Measurements from ENCODE around the gene TRIM58.

The TRIM58 gene

DNA sequence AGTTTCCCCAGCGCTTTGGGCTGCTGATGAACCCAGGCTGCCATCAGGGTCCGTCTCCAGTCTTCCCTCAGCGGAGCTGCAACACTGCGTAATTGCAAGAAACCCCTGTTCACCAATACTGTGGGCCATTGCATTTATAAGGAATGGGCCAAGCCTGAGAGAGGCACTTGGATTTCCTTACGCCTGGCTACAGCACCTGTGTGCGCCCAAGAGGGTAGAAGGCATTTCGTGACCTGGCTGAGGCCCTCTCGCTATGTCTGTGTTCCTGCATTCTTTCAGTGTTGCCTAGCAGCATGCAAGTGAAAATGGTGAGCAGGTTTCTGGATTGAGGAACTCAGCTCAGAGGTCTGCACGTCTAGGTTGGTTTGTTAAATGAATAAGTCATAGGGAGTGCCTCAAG is 26.4 kb downstream of the TRIM58 start:
- DNase-seq (ENCODE audit: low read depth, low spot score), result no peak
- WGBS (ENCODE audit: insufficient coverage, insufficient read length), result no CpG with 5 or more reads among the region's 9 CpGs
- Histone ChIP-seq H3K27me3 (ENCODE audit: control insufficient read depth, insufficient read depth, low read length) (no peaks in the 10 kb centered on the region), H3K36me3 (ENCODE audit: control insufficient read depth, insufficient read depth, low read length) (no peaks in the 10 kb centered on the region), H3K4me3 (ENCODE audit: low read length) (no peak overlapping the region), H3K4me1 (ENCODE audit: control insufficient read depth, insufficient read depth, low read length) (no peaks in the 10 kb centered on the region), H3K27ac (ENCODE audit: low read length) (no peak overlapping the region), H3K9me3 (ENCODE audit: control insufficient read depth, insufficient read depth, low read length) (no peaks in the 10 kb centered on the region)

DNA sequence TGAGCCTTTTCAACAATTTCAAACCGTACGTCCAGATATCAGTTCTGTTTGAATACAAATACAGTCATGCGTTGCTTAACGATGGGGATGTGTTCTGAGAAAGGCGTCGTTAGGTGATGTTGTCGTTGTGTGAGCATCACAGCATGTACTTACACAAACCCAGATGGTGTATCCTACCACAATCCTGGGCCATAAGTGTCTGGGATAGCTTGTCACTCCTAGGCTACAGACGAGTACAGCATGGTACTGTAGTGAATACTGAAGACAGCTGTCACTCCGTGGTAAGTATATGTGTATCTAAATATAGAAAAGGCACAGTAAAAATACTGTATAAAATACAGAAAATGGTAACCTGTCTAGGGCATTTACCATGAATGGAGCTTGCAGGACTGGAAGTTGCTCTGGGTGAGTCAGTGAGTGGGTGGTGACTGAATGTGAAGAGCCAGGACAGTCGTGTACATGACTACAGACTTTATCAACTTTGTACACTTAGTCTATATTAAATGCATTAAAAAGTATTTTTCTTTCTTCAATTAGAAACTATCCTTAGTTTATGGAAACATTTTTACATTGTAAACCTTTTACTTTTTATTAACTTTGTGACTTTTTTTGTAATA is 27.9 kb downstream of the TRIM58 start:
- no CpG with 5 or more reads among the region's 10 CpGs for WGBS (ENCODE audit: insufficient coverage, insufficient read length)
- Histone ChIP-seq H3K27me3 (ENCODE audit: control insufficient read depth, insufficient read depth, low read length) (no peaks in the 10 kb centered on the region), H3K27ac (ENCODE audit: low read length) (no peak overlapping the region), H3K9me3 (ENCODE audit: control insufficient read depth, insufficient read depth, low read length) (no peaks in the 10 kb centered on the region), H3K36me3 (ENCODE audit: control insufficient read depth, insufficient read depth, low read length) (no peaks in the 10 kb centered on the region), H3K4me3 (ENCODE audit: low read length) (no peak overlapping the region), H3K4me1 (ENCODE audit: control insufficient read depth, insufficient read depth, low read length) (no peaks in the 10 kb centered on the region)
- DNase-seq (ENCODE audit: low read depth, low spot score), result no peak

DNA sequence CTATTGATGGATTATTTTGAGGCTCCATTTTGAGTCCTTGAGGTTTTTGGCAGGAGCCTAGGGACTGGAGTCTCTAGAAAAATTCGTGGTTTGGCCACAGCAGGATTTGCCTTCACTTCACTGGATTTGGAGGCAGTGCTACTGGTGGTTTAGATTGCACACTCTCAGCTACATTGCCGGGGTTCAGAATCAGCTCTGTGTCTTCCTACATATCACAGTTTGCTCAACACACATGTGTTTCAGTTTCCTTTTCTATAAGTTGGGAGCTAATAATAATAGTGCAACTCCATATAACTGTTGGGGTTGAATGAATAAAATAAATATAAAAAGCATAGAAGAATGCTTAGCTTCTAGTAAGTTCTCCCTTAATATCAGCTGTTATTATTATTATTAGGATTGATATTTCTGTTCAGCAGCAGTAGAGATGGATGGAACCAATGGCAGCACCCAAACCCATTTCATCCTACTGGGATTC is 38.2 kb downstream of the TRIM58 start, which contains the start of gene OR2W3:
TSS of gene OR2W3 (plus strand) at position 425 of the 475 bp plus-strand sequence. CDS start at position 425, 0 bp downstream.
- H3K4me1 ChIP-seq (ENCODE audit: control insufficient read depth, insufficient read depth, low read length), result no peaks in the 10 kb centered on the region
- H3K27ac ChIP-seq (ENCODE audit: low read length), result no peak within 1 kb of the TSS
- no peaks in the 10 kb centered on the region for H3K36me3 ChIP-seq (ENCODE audit: control insufficient read depth, insufficient read depth, low read length)
- no peak for DNase-seq (ENCODE audit: low read depth, low spot score)
- no peaks in the 10 kb centered on the region for H3K9me3 ChIP-seq (ENCODE audit: control insufficient read depth, insufficient read depth, low read length)
- no CpG with 5 or more reads among the region's 2 CpGs for WGBS (ENCODE audit: insufficient coverage, insufficient read length)
- no peaks in the 10 kb centered on the region; the same call in 1 of the 2 replicates for H3K27me3 ChIP-seq (ENCODE audit: control insufficient read depth, insufficient read depth, low read length)
- no peak within 1 kb of the TSS for H3K4me3 ChIP-seq (ENCODE audit: low read length)

DNA sequence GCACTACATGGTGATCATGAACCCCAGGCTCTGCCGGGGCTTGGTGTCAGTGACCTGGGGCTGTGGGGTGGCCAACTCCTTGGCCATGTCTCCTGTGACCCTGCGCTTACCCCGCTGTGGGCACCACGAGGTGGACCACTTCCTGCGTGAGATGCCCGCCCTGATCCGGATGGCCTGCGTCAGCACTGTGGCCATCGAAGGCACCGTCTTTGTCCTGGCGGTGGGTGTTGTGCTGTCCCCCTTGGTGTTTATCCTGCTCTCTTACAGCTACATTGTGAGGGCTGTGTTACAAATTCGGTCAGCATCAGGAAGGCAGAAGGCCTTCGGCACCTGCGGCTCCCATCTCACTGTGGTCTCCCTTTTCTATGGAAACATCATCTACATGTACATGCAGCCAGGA is 39.0 kb downstream of the TRIM58 start:
- Histone ChIP-seq H3K4me3 (ENCODE audit: low read length) (no peak overlapping the region), H3K27me3 (ENCODE audit: control insufficient read depth, insufficient read depth, low read length) (no peaks in the 10 kb centered on the region; the same call in 1 of the 2 replicates), H3K4me1 (ENCODE audit: control insufficient read depth, insufficient read depth, low read length) (no peaks in the 10 kb centered on the region), H3K27ac (ENCODE audit: low read length) (no peak overlapping the region), H3K36me3 (ENCODE audit: control insufficient read depth, insufficient read depth, low read length) (no peaks in the 10 kb centered on the region), H3K9me3 (ENCODE audit: control insufficient read depth, insufficient read depth, low read length) (no peaks in the 10 kb centered on the region)
- no peak for DNase-seq (ENCODE audit: low read depth, low spot score)
- WGBS (ENCODE audit: insufficient coverage, insufficient read length), result no CpG with 5 or more reads among the region's 14 CpGs

DNA sequence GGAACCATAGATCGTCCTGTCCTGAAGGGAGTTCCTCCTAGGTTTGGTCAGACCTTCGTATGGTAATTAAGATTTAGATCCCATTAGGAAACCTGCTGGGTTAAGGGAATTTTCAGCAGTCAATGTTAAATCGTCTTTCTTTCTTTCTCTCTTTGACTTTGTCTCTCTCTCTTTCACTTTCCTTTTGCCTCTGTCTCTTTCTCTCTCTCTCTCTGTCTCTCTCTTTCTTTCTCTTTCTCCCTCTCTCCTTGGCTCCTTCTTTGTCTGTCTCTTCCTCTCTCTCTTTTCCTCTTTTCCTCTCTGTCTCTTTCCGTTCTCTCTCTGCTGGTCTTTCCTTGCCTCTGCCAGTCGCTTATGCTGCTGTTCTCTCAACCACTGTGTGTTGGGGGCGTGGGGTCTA is 47.1 kb downstream of the TRIM58 start:
- H3K4me1 ChIP-seq (ENCODE audit: control insufficient read depth, insufficient read depth, low read length), result no peaks in the 10 kb centered on the region
- no peaks in the 10 kb centered on the region for H3K36me3 ChIP-seq (ENCODE audit: control insufficient read depth, insufficient read depth, low read length)
- H3K27ac ChIP-seq (ENCODE audit: low read length), result no peak overlapping the region
- H3K4me3 ChIP-seq (ENCODE audit: low read length), result no peak overlapping the region
- no peaks in the 10 kb centered on the region for H3K27me3 ChIP-seq (ENCODE audit: control insufficient read depth, insufficient read depth, low read length)
- no peaks in the 10 kb centered on the region; the same call in 1 of the 2 replicates for H3K9me3 ChIP-seq (ENCODE audit: control insufficient read depth, insufficient read depth, low read length)
- no CpG with 5 or more reads among the region's 6 CpGs for WGBS (ENCODE audit: insufficient coverage, insufficient read length)
- DNase-seq (ENCODE audit: low read depth, low spot score), result no peak

DNA sequence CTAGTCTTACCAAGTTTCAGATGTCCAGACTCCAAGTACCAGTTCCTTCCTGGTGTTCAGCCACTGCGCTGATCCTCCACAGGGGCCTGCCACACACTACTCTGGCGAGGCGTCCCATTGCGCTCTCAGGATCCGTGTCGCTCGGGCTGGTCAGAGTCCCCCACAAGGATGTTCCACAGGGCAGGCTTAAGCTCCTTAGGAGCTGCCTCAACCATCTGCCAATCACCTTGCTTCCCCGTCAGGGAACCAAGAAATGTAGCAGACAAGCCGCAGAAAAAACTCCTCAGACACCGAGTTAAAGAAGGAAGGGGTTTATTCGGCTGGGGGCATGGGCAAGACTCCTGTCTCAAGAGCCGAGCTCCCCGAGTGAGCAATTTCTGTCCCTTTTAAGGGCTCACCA is 48.2 kb downstream of the TRIM58 start:
- Histone ChIP-seq H3K4me1 (ENCODE audit: control insufficient read depth, insufficient read depth, low read length) (no peaks in the 10 kb centered on the region), H3K27me3 (ENCODE audit: control insufficient read depth, insufficient read depth, low read length) (no peaks in the 10 kb centered on the region), H3K9me3 (ENCODE audit: control insufficient read depth, insufficient read depth, low read length) (no peaks in the 10 kb centered on the region; the same call in 1 of the 2 replicates), H3K4me3 (ENCODE audit: low read length) (no peak overlapping the region), H3K27ac (ENCODE audit: low read length) (no peak overlapping the region), H3K36me3 (ENCODE audit: control insufficient read depth, insufficient read depth, low read length) (no peaks in the 10 kb centered on the region)
- DNase-seq (ENCODE audit: low read depth, low spot score), result no peak
- no CpG with 5 or more reads among the region's 13 CpGs for WGBS (ENCODE audit: insufficient coverage, insufficient read length)

DNA sequence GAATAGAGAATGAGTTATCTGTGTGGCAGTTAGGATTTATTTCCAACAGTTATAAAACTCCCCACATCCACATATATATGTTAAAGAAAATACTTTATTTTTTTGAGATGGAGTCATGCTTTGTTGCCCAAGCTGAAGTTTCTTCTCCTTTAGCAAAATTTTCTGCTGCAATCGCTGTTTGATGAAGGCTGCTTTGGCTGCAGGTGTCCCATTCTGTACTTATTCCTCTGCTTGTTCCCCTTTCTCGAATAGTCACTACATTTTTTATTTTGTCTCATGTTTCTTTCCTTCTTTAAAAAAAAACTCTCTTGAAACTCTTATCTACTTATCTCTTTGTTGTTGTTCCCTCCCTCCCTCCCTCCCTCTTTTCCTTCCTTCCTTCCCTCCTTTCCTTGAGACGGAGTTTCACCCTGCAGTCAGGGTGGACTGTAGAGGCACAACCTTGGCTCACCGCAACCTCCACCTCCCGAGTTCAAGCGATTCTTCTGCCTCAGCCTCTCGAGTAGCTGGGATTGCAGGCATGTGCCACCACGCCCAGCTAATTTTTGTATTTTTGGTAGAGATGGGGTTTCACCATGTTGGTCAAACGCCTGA is 49.0 kb downstream of the TRIM58 start:
- H3K27ac ChIP-seq (ENCODE audit: low read length), result no peak overlapping the region
- no peak for DNase-seq (ENCODE audit: low read depth, low spot score)
- no peaks in the 10 kb centered on the region; the same call in 1 of the 2 replicates for H3K9me3 ChIP-seq (ENCODE audit: control insufficient read depth, insufficient read depth, low read length)
- H3K4me3 ChIP-seq (ENCODE audit: low read length), result no peak overlapping the region
- no peaks in the 10 kb centered on the region for H3K27me3 ChIP-seq (ENCODE audit: control insufficient read depth, insufficient read depth, low read length)
- WGBS (ENCODE audit: insufficient coverage, insufficient read length), result no CpG with 5 or more reads among the region's 9 CpGs
- no peaks in the 10 kb centered on the region for H3K36me3 ChIP-seq (ENCODE audit: control insufficient read depth, insufficient read depth, low read length)
- no peaks in the 10 kb centered on the region for H3K4me1 ChIP-seq (ENCODE audit: control insufficient read depth, insufficient read depth, low read length)

DNA sequence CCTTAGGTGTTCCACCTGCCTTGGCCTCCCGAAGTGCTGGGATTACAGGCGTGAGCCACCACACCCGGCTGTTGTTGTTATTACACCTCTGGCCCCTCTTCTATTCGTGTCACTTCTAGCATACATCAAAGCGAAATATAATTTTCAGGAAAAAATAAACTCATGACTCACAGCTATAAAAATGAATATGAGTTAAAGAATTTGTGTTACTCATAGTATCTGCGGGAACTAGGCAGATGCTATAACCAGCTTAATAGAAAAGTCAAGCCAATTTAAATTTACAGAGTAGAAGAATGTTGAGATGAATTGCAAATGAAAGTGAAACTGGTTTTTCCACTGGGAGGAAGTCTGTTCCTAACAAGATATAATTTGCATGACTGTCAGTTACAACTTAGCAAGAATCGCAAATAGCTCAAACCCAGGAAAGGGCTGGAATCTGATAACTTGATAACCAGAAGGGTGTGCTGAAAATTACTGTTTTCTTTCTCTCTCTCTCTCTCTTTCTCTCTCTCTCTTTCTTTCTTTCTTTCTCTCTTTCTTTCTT is 49.6 kb downstream of the TRIM58 start:
- Histone ChIP-seq H3K27me3 (ENCODE audit: control insufficient read depth, insufficient read depth, low read length) (no peaks in the 10 kb centered on the region), H3K4me1 (ENCODE audit: control insufficient read depth, insufficient read depth, low read length) (no peaks in the 10 kb centered on the region), H3K4me3 (ENCODE audit: low read length) (no peak overlapping the region), H3K36me3 (ENCODE audit: control insufficient read depth, insufficient read depth, low read length) (no peaks in the 10 kb centered on the region), H3K27ac (ENCODE audit: low read length) (no peak overlapping the region), H3K9me3 (ENCODE audit: control insufficient read depth, insufficient read depth, low read length) (no peaks in the 10 kb centered on the region; the same call in 1 of the 2 replicates)
- peak; percentile 35 for DNase-seq (ENCODE audit: low read depth, low spot score)
- WGBS (ENCODE audit: insufficient coverage, insufficient read length), result no CpG with 5 or more reads among the region's 7 CpGs

DNA sequence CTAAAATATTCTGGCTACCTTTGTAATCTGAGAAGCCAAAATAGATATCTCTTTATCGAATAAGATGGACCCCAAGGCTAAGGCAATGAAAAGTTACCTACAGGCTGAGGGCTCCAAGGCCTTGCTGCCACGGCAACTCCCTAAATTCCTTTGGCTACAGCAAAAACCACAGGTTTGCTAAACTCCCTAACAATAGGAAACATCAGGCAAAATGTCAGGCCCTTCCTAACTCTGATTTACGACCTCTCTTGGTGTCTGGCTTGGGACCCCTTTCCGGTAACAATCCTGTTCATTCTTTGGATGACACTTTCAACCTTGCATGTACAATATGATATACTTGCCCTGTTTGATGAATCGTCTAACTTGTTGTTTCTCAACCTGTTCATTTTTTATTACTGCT is 51.8 kb downstream of the TRIM58 start:
- Histone ChIP-seq H3K9me3 (ENCODE audit: control insufficient read depth, insufficient read depth, low read length) (no peaks in the 10 kb centered on the region; the same call in 1 of the 2 replicates), H3K4me1 (ENCODE audit: control insufficient read depth, insufficient read depth, low read length) (no peaks in the 10 kb centered on the region), H3K4me3 (ENCODE audit: low read length) (no peak overlapping the region), H3K36me3 (ENCODE audit: control insufficient read depth, insufficient read depth, low read length) (no peaks in the 10 kb centered on the region), H3K27me3 (ENCODE audit: control insufficient read depth, insufficient read depth, low read length) (no peaks in the 10 kb centered on the region), H3K27ac (ENCODE audit: low read length) (no peak overlapping the region)
- no CpG with 5 or more reads among the region's 5 CpGs for WGBS (ENCODE audit: insufficient coverage, insufficient read length)
- no peak for DNase-seq (ENCODE audit: low read depth, low spot score)

DNA sequence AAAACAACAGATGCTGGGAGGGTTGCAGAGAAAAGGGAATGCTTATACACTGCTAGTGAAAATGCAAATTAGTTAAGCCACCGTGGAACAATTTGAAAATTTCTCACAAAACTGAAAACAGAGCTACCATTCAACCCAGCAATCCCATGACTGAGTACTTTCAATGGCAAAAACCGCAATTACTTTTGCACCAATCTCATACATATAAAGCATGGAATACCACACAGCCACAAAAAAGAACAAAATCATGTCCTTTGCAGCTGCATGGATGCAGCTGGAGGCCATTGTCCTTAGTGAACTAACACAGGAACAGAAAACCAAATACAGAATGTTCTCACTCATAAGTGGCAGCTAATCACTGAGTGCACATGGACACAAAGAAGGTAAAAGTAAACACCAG is 56.8 kb downstream of the TRIM58 start:
- Histone ChIP-seq H3K36me3 (ENCODE audit: control insufficient read depth, insufficient read depth, low read length) (no peaks in the 10 kb centered on the region), H3K4me1 (ENCODE audit: control insufficient read depth, insufficient read depth, low read length) (no peaks in the 10 kb centered on the region), H3K4me3 (ENCODE audit: low read length) (no peak overlapping the region), H3K9me3 (ENCODE audit: control insufficient read depth, insufficient read depth, low read length) (no peaks in the 10 kb centered on the region), H3K27me3 (ENCODE audit: control insufficient read depth, insufficient read depth, low read length) (no peaks in the 10 kb centered on the region), H3K27ac (ENCODE audit: low read length) (no peak overlapping the region)
- no peak for DNase-seq (ENCODE audit: low read depth, low spot score)
- no CpG with 5 or more reads among the region's 2 CpGs for WGBS (ENCODE audit: insufficient coverage, insufficient read length)

Measured in iPS DF 6.9 (cell line).